Astrocyte (in vitro differentiated cells and primary cell): Measurements from ENCODE around the gene RRP1. TPM values are rescaled to one million over a fixed set of nuclear protein-coding genes. Genes with fewer than 3 reads are reported as not detected.

Experiments
- DNase-seq: peaks from one replicate; pipeline ENCODE4 v3.0.0-alpha.2; 2010; ENCODE audit warnings: low read depth
- FAIRE-seq: peaks from 2 replicates; lab custom pipeline; 2011; peaks lifted over from hg19 to GRCh38; lab: Jason Lieb, UNC
- H2AFZ ChIP-seq: 2 replicates; pipeline ENCODE4 v1.6.0; 2012; ENCODE audit warnings: low read depth, low read length, inconsistent platforms
- H3K27ac ChIP-seq: 2 replicates; pipeline ENCODE4 v1.5.1; 2011; ENCODE audit warnings: low read depth, low read length, inconsistent platforms
- H3K27me3 ChIP-seq: 2 replicates; pipeline ENCODE4 v1.6.0; 2011; ENCODE audit warnings: low read length, inconsistent platforms; ENCODE audit not compliant: insufficient read depth
- H3K36me3 ChIP-seq: 2 replicates; pipeline ENCODE4 v1.5.1; 2011; ENCODE audit warnings: low read length, inconsistent platforms; ENCODE audit not compliant: insufficient read depth
- H3K4me1 ChIP-seq: 2 replicates; pipeline ENCODE4 v1.5.1; 2011; ENCODE audit warnings: low read length, inconsistent platforms; ENCODE audit not compliant: insufficient read depth
- H3K4me2 ChIP-seq: 2 replicates; pipeline ENCODE4 v1.6.0; 2012; ENCODE audit warnings: low read length, inconsistent platforms
- H3K4me3 ChIP-seq: 2 replicates; pipeline ENCODE4 v1.5.1; 2011; ENCODE audit warnings: low read depth, mild to moderate bottlenecking, low read length, inconsistent platforms; ENCODE audit not compliant: insufficient read depth
- H3K79me2 ChIP-seq: 2 replicates; pipeline ENCODE4 v1.6.0; 2012; ENCODE audit warnings: mild to moderate bottlenecking, low read length, inconsistent platforms; ENCODE audit not compliant: insufficient read depth
- H3K9ac ChIP-seq: 2 replicates; pipeline ENCODE4 v1.6.0; 2012; ENCODE audit warnings: mild to moderate bottlenecking, low read length, inconsistent platforms
- H3K9me3 ChIP-seq: 2 replicates; pipeline ENCODE4 v1.5.1; 2012; ENCODE audit warnings: low read depth, mild to moderate bottlenecking, low read length, inconsistent platforms; ENCODE audit not compliant: insufficient read depth
- H4K20me1 ChIP-seq: 2 replicates; pipeline ENCODE4 v1.6.0; 2012; ENCODE audit warnings: low read length, inconsistent platforms; ENCODE audit not compliant: insufficient read depth
- H3K27ac Mint-ChIP-seq: one replicate; pipeline ENCODE4 v1.8.0; 2021; ENCODE audit warnings: mild to moderate bottlenecking, mixed read lengths; ENCODE audit not compliant: unreplicated experiment
- H3K27me3 Mint-ChIP-seq: one replicate; pipeline ENCODE4 v1.8.0; 2021; ENCODE audit warnings: low read depth, mixed read lengths; ENCODE audit not compliant: unreplicated experiment
- H3K36me3 Mint-ChIP-seq: one replicate; pipeline ENCODE4 v1.8.0; 2021; ENCODE audit warnings: low read depth, mixed read lengths; ENCODE audit not compliant: unreplicated experiment
- H3K4me1 Mint-ChIP-seq: one replicate; pipeline ENCODE4 v1.8.0; 2021; ENCODE audit warnings: low read depth, mixed read lengths; ENCODE audit not compliant: unreplicated experiment
- H3K4me3 Mint-ChIP-seq: one replicate; pipeline ENCODE4 v1.8.0; 2021; ENCODE audit warnings: mild to moderate bottlenecking, moderate library complexity, mixed read lengths; ENCODE audit not compliant: unreplicated experiment
- H3K9me3 Mint-ChIP-seq: one replicate; pipeline ENCODE4 v1.8.0; 2021; ENCODE audit warnings: mild to moderate bottlenecking, mixed read lengths; ENCODE audit not compliant: unreplicated experiment
- CTCF ChIP-seq: IDR thresholded peaks from 2 replicates; pipeline ENCODE4 v1.5.1; 2011; ENCODE audit warnings: low read depth, mild to moderate bottlenecking, inconsistent platforms, low read length, moderate library complexity; ENCODE audit not compliant: insufficient read depth
- EZH2 ChIP-seq: IDR thresholded peaks from 2 replicates; pipeline ENCODE4 v1.6.1; 2012; ENCODE audit warnings: mild to moderate bottlenecking, low read length, inconsistent platforms; ENCODE audit not compliant: insufficient read depth
- total RNA-seq: library from RNA; stranded (reverse); gene quantifications from 2 replicates; pipeline ENCODE4 v1.2.1, GENCODE V29; 2021

The RRP1 gene
- total RNA-seq, 1 donor from 2014 or later = 24.9 TPM

GRCh38 chr21:43782431-43783097 is 6.8 kb upstream of the RRP1 start:
- H2AFZ ChIP-seq = no peak overlapping the region
- Mint-ChIP-seq H3K4me1 (peaks cover 4% of the 10 kb centered on the region), H3K27me3 (peaks cover 28% of the 10 kb centered on the region), H3K27ac (no peak overlapping the region), H3K4me3 (no peak overlapping the region), H3K36me3 (peaks cover 6% of the 10 kb centered on the region), H3K9me3 (no peaks in the 10 kb centered on the region)
- no peaks in the 10 kb centered on the region for H4K20me1 ChIP-seq
- TF ChIP-seq CTCF (no peak), EZH2 (no peak)
- no peak for FAIRE-seq
- H3K9me3 ChIP-seq = no peaks in the 10 kb centered on the region
- H3K4me1 ChIP-seq = peaks cover 6% of the 10 kb centered on the region
- no peaks in the 10 kb centered on the region for H3K36me3 ChIP-seq
- no peak overlapping the region for H3K4me2 ChIP-seq
- H3K4me3 ChIP-seq = no peak overlapping the region
- H3K27me3 ChIP-seq = no peaks in the 10 kb centered on the region
- H3K79me2 ChIP-seq = no peaks in the 10 kb centered on the region
- H3K9ac ChIP-seq = no peak overlapping the region
- H3K27ac ChIP-seq = no peak overlapping the region
- no peak for DNase-seq

GRCh38 chr21:43783098-43783700 is 6.2 kb upstream of the RRP1 start:
- no peak overlapping the region for H3K9ac ChIP-seq
- H3K4me1 Mint-ChIP-seq = peaks cover 4% of the 10 kb centered on the region
- H3K4me1 ChIP-seq = peaks cover 6% of the 10 kb centered on the region
- H3K27me3 ChIP-seq = no peaks in the 10 kb centered on the region
- H3K9me3 ChIP-seq = no peaks in the 10 kb centered on the region
- H3K27me3 Mint-ChIP-seq = peaks cover 28% of the 10 kb centered on the region
- DNase-seq (no peak), FAIRE-seq (no peak)
- no peak overlapping the region for H3K27ac Mint-ChIP-seq
- no peak overlapping the region for H3K4me3 Mint-ChIP-seq
- no peak overlapping the region for H3K4me3 ChIP-seq
- H3K36me3 Mint-ChIP-seq = peaks cover 6% of the 10 kb centered on the region
- H3K4me2 ChIP-seq = no peak overlapping the region
- H3K79me2 ChIP-seq = no peaks in the 10 kb centered on the region
- no peak overlapping the region for H2AFZ ChIP-seq
- H3K27ac ChIP-seq = no peak overlapping the region
- H3K36me3 ChIP-seq = no peaks in the 10 kb centered on the region
- TF ChIP-seq CTCF (no peak), EZH2 (no peak)
- H4K20me1 ChIP-seq = no peaks in the 10 kb centered on the region
- H3K9me3 Mint-ChIP-seq = no peaks in the 10 kb centered on the region

- peaks cover 4% of the 10 kb centered on the region for H4K20me1 ChIP-seq
- Mint-ChIP-seq H3K36me3 (peaks cover 6% of the 10 kb centered on the region), H3K4me3 (no peak overlapping the region), H3K4me1 (peaks cover 2% of the 10 kb centered on the region), H3K27me3 (peaks cover 28% of the 10 kb centered on the region), H3K9me3 (no peaks in the 10 kb centered on the region), H3K27ac (no peak overlapping the region)
- no peak overlapping the region for H2AFZ ChIP-seq
- H3K4me2 ChIP-seq = no peak overlapping the region
- FAIRE-seq (no peak), DNase-seq (no peak)
- H3K4me3 ChIP-seq = no peak overlapping the region
- H3K9ac ChIP-seq = no peak overlapping the region
- peaks cover 2% of the 10 kb centered on the region for H3K4me1 ChIP-seq
- no peak overlapping the region for H3K27ac ChIP-seq
- peaks cover 8% of the 10 kb centered on the region for H3K79me2 ChIP-seq
- H3K9me3 ChIP-seq = no peaks in the 10 kb centered on the region
- TF ChIP-seq EZH2 (no peak), CTCF (no peak)
- H3K36me3 ChIP-seq = no peaks in the 10 kb centered on the region
- no peaks in the 10 kb centered on the region for H3K27me3 ChIP-seq
Observed at GRCh38 chr21:43785134-43785533, 4.2 kb upstream of the RRP1 start.
